ENCODE results near the gene MAP3K20.

- TF ChIP-seq, protein P1, sequence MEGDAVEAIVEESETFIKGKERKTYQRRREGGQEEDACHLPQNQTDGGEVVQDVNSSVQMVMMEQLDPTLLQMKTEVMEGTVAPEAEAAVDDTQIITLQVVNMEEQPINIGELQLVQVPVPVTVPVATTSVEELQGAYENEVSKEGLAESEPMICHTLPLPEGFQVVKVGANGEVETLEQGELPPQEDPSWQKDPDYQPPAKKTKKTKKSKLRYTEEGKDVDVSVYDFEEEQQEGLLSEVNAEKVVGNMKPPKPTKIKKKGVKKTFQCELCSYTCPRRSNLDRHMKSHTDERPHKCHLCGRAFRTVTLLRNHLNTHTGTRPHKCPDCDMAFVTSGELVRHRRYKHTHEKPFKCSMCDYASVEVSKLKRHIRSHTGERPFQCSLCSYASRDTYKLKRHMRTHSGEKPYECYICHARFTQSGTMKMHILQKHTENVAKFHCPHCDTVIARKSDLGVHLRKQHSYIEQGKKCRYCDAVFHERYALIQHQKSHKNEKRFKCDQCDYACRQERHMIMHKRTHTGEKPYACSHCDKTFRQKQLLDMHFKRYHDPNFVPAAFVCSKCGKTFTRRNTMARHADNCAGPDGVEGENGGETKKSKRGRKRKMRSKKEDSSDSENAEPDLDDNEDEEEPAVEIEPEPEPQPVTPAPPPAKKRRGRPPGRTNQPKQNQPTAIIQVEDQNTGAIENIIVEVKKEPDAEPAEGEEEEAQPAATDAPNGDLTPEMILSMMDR (conservative IDR thresholded peaks at IDR 0.05; ENCODE audit: low read depth, low read length), result no peak
- TF ChIP-seq EZH2 (IDR thresholded peaks at IDR 0.05; ENCODE audit: borderline replicate concordance, low read depth, low read length, poor library complexity, severe bottlenecking), result no peak
Measured at GRCh38 chr2:173033084-173033483, 42.6 kb upstream of the MAP3K20 start.

Data from A673 (cell line).